Activated CD8-positive, alpha-beta memory T cell treated with anti-CD3 and anti-CD28 coated beads for 36 hours (primary cell): Measurements from ENCODE around the gene CCM2. TPM values are rescaled to one million over a fixed set of nuclear protein-coding genes. Genes with fewer than 3 reads are reported as not detected.

ENCODE experiments used
- CTCF ChIA-PET: fragments of 350-600 bp; sonication (Branson Sonifier 250); formaldehyde crosslinking; loops from one replicate; lab custom pipeline; 2021; ENCODE audit warnings: antibody characterized with exemption; lab: Charles Lee
- POLR2A ChIA-PET: fragments of 350-600 bp; sonication (Branson Sonifier 250); formaldehyde crosslinking; loops from one replicate; lab custom pipeline; 2021; ENCODE audit warnings: antibody characterized with exemption; lab: Charles Lee
- total RNA-seq, 2 experiments: library from RNA; stranded (reverse); gene quantifications; one replicate each; pipeline ENCODE4 v1.2.3, GENCODE V29; 2021

CCM2 gene
- total RNA-seq, 2 experiments from 2014 or later, result 54.2 to 56.3 TPM

- POLR2A ChIA-PET, result interaction anchor here (1.1 kb wide), 1 partner anchor 60 kb away, joined by 3 read pairs; no protein-coding TSS in a partner anchor
- CTCF ChIA-PET, result no interaction called here
Measured at GRCh38 chr7:45060295-45060694, 60.3 kb downstream of the CCM2 start.

GRCh38 chr7:45061352-45061751 lies 61.4 kb downstream of the CCM2 start:
- POLR2A ChIA-PET, result no interaction called here
- CTCF ChIA-PET, result no interaction called here

GRCh38 chr7:45061806-45062425 lies 61.9 kb downstream of the CCM2 start:
- POLR2A ChIA-PET, result interaction anchor here (1.0 kb wide), 1 partner anchor 61 kb away, joined by 3 read pairs; no protein-coding TSS in a partner anchor
- CTCF ChIA-PET, result no interaction called here

GRCh38 chr7:45064047-45064725 lies 64.2 kb downstream of the CCM2 start:
- CTCF ChIA-PET, result no interaction called here
- POLR2A ChIA-PET, result no interaction called here

GRCh38 chr7:45065031-45065995 lies 65.3 kb downstream of the CCM2 start:
- CTCF ChIA-PET, result interaction anchor here (0.6 kb wide), 1 partner anchor 22 kb away, joined by 4 read pairs; no protein-coding TSS in a partner anchor
- POLR2A ChIA-PET, result no interaction called here

- POLR2A ChIA-PET, result no interaction called here
- CTCF ChIA-PET, result interaction anchor here (1.2 kb wide), 1 partner anchor 70 kb away, joined by 6 read pairs; no protein-coding TSS in a partner anchor
Measured at GRCh38 chr7:45066409-45066808, 66.4 kb downstream of the CCM2 start.

GRCh38 chr7:45067582-45067981 lies 67.6 kb downstream of the CCM2 start:
- ChIA-PET POLR2A (no interaction called here), CTCF (interaction anchor here (1.2 kb wide), 1 partner anchor 69 kb away, joined by 6 read pairs; no protein-coding TSS in a partner anchor)

- POLR2A ChIA-PET, result no interaction called here
- CTCF ChIA-PET, result interaction anchor here (1.1 kb wide), 1 partner anchor 68 kb away, joined by 3 read pairs; no protein-coding TSS in a partner anchor
Measured at GRCh38 chr7:45068236-45069023, 68.4 kb downstream of the CCM2 start.

- CTCF ChIA-PET, result interaction anchor here (0.6 kb wide), 2 partner anchors 16 to 46 kb away, joined by 3 to 4 read pairs; no protein-coding TSS in a partner anchor
- POLR2A ChIA-PET, result no interaction called here
Measured at GRCh38 chr7:45069444-45070253, 69.6 kb downstream of the CCM2 start.

- ChIA-PET POLR2A (no interaction called here), CTCF (interaction anchor here (0.6 kb wide), 1 partner anchor 17 kb away, joined by 3 read pairs; no protein-coding TSS in a partner anchor)
Measured at GRCh38 chr7:45070254-45070642, 70.2 kb downstream of the CCM2 start.

GRCh38 chr7:45071528-45071927 lies 71.5 kb downstream of the CCM2 start:
- ChIA-PET CTCF (interaction anchor here (0.9 to 1.0 kb wide), 2 partner anchors 9 to 52 kb away, joined by 3 read pairs; no protein-coding TSS in a partner anchor), POLR2A (no interaction called here)

- CTCF ChIA-PET, result interaction anchor here (1.0 kb wide), 1 partner anchor 8 kb away, joined by 3 read pairs; no protein-coding TSS in a partner anchor
- POLR2A ChIA-PET, result no interaction called here
Measured at GRCh38 chr7:45072131-45073030, 72.4 kb downstream of the CCM2 start.

GRCh38 chr7:45073031-45073785 lies 73.2 kb downstream of the CCM2 start:
- POLR2A ChIA-PET, result no interaction called here
- CTCF ChIA-PET, result no interaction called here

- CTCF ChIA-PET, result no interaction called here
- POLR2A ChIA-PET, result no interaction called here
Measured at GRCh38 chr7:45073786-45074527, 74.0 kb downstream of the CCM2 start.

GRCh38 chr7:45074528-45075354 lies 74.7 kb downstream of the CCM2 start:
- CTCF ChIA-PET, result no interaction called here
- POLR2A ChIA-PET, result no interaction called here
